Urinary bladder (tissue), 4 donors: ENCODE data around the gene FRS2. TPM values are rescaled to one million over a fixed set of nuclear protein-coding genes. Genes with fewer than 3 reads are reported as not detected.

Experiments
- DNase-seq: peaks from one replicate; pipeline ENCODE4 v3.0.0-alpha.2; 2015; ENCODE audit errors: extremely low spot score
- H3K27ac ChIP-seq: one replicate; pipeline ENCODE4 v1.5.1; 2013; ENCODE audit warnings: low read depth, mild to moderate bottlenecking, moderate library complexity
- H3K36me3 ChIP-seq: one replicate; pipeline ENCODE4 v1.6.1; 2013; ENCODE audit warnings: mild to moderate bottlenecking, moderate library complexity; ENCODE audit not compliant: insufficient read depth
- H3K4me1 ChIP-seq: one replicate; pipeline ENCODE4 v1.6.1; 2013; ENCODE audit warnings: mild to moderate bottlenecking, moderate library complexity; ENCODE audit not compliant: insufficient read depth
- H3K4me3 ChIP-seq: one replicate; pipeline ENCODE4 v1.5.1; 2013; ENCODE audit warnings: low read depth, low read length
- WGBS: extraction: QIAGEN DNeasy Blood & Tissue Kit; methylation state at CpG from one replicate; pipeline ENCODE4 v1.1.7; 2013; 5-methylcytosine and 5-hydroxymethylcytosine counted together
- polyA plus RNA-seq: library from polyadenylated mRNA; stranded (reverse); fragments of 200-250 nt; gene quantifications from one replicate; pipeline ENCODE4 v1.2.3, GENCODE V29; 2013
- total RNA-seq: library from RNA; depleted of rRNA; stranded (reverse); fragments of >200 nt; gene quantifications from one replicate; pipeline ENCODE4 v1.2.3, GENCODE V29; 2014
- donor health status: healthy with polysubstance abuse.
- donor health status: healthy.

Gene FRS2, protein sequence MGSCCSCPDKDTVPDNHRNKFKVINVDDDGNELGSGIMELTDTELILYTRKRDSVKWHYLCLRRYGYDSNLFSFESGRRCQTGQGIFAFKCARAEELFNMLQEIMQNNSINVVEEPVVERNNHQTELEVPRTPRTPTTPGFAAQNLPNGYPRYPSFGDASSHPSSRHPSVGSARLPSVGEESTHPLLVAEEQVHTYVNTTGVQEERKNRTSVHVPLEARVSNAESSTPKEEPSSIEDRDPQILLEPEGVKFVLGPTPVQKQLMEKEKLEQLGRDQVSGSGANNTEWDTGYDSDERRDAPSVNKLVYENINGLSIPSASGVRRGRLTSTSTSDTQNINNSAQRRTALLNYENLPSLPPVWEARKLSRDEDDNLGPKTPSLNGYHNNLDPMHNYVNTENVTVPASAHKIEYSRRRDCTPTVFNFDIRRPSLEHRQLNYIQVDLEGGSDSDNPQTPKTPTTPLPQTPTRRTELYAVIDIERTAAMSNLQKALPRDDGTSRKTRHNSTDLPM
- total RNA-seq (95.2 TPM), polyA plus RNA-seq (18.3 TPM)

DNA sequence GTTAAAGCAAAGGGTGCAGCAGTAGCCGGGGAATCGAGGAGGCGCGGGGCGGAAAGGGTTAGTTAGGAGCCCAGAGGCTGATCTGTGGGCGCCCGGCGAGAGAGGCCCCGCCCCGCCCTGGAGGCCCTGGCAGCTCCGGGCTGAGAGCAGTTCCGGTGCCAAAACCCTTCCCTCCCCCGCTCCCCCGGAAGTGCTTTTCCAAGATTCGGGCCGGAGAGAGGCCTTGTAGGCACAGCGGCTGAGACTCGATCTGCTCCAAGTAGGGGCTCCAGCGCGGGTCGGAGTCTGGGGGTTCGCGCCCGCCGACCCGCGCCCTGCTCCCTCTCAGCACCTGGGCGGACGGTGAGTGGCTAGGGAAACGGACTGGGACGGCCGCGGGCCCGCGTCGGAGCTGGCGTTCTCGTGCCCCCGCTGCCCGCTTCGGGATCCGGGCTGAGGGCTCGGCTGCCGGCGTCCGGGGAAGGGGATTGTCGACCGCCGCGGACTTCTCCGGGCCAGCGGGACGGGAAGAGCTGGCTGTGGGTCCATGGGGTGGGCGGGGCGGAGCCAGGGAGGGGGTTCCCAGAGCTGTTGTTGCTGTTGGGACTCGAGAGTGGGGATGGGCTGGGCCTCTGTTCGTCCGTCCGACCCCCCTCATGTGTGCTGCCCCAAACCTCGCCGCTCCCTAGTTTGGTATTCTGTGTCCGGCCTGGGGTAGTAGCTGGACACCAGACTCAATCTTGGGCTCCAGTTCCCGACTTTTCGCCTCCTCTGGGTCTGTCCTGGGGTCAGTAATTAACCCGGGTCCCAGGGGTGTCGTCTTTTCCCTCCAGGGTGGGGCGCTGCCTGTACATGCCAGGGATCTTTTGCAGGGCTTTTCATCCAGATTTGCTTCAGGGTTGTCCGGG lies at the start of gene FRS2:
FRS2 (plus strand) TSS at position 200 of the 887 bp plus-strand sequence. CDS start 98,643 bp downstream, outside the sequence.
- WGBS, result under 1% methylated on average over 68 of the region's 68 CpGs
- Histone ChIP-seq H3K36me3 (no peaks in the 10 kb centered on the region), H3K4me1 (no peaks in the 10 kb centered on the region), H3K4me3 (peak within 1 kb of the TSS; percentile 99), H3K27ac (peak within 1 kb of the TSS; percentile 98)
- peak; percentile 78 for DNase-seq

DNA sequence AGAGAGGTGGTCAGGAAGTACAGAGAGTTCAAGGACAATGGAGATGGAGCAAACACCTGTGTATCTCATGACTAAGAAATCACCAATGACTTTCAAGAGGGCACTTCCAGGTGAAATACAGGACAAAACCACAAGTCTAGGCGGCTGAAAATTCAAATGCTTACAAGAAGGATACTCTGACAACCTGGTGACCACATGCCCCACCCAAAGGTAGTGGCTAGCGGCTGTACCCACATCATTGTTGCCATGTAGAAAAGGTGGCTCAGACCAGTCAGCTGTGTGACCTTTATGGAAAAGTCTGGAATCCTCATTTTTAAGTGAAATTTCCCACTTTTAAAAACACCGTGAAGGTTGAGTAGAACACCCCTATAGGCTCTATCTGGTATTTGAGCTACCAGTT lies 48.6 kb upstream of the FRS2 start:
- no peaks in the 10 kb centered on the region for H3K4me1 ChIP-seq
- no peaks in the 10 kb centered on the region for H3K36me3 ChIP-seq
- DNase-seq, result no peak
- WGBS, result 96% methylated on average over 3 of the region's 3 CpGs
- H3K27ac ChIP-seq, result no peak overlapping the region
- H3K4me3 ChIP-seq, result no peak overlapping the region

DNA sequence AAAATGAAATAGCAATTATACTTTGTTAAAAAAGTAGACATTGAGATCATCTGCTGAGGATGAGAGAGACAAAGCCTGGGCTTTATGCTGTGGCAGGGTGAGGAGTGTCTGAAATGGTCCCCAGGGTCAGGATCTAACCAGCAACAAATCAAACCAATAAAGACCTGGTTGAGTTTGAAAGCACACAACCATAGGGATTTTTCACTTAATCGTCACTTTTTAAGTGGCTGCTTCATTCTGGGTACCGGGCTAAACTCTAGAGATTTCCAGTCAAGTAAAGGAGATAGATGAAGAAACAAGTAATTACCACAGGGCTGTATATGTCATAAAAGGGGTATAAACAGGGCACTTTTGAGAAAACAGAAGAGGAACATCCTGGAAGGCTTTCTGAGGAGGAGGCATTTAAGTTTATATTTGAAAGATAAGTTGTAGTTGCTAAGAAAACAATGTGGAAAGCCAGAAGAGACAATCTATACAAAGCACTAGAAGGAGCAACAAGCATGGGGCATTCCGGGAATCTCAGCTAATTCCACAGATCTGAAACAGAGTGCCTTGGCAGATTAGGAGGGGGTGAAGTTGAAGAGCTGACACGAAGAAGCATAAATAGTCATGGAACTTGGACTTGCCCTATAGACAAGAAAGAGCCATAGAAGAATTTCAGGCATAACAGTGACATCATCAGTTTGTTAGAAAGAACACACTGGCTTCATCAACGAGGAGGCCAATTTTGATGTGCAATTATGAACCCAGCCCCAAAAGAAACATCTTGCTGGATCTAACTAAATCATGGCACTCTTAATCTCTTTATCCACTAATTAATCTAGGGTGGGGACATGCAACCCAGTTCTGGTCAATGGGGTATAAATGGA lies 46.9 kb upstream of the FRS2 start:
- WGBS, result 56% methylated on average over 5 of the region's 5 CpGs
- Histone ChIP-seq H3K27ac (no peak overlapping the region), H3K36me3 (no peaks in the 10 kb centered on the region), H3K4me1 (no peaks in the 10 kb centered on the region), H3K4me3 (no peak overlapping the region)
- no peak for DNase-seq

DNA sequence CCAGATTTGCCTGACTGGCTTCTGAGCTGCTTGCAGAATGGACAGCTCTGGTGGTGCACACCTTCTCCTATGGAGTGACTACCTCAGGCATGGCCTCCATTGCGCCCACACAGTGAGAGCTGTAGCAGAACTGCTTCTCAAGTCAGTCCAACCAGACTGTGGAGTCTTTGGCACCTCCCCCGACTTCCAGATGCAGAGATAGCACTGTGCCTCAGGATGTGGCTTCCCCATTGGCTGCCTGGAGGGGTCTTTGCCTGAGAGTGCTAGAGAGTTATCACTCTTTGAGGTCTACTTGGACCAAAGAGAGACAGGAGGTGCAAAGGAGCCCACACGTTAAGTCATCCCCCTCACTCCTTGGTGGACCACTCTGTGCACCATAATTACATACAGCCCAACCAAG lies 44.8 kb upstream of the FRS2 start:
- WGBS, result 87% methylated on average over 3 of the region's 3 CpGs
- no peaks in the 10 kb centered on the region for H3K4me1 ChIP-seq

DNA sequence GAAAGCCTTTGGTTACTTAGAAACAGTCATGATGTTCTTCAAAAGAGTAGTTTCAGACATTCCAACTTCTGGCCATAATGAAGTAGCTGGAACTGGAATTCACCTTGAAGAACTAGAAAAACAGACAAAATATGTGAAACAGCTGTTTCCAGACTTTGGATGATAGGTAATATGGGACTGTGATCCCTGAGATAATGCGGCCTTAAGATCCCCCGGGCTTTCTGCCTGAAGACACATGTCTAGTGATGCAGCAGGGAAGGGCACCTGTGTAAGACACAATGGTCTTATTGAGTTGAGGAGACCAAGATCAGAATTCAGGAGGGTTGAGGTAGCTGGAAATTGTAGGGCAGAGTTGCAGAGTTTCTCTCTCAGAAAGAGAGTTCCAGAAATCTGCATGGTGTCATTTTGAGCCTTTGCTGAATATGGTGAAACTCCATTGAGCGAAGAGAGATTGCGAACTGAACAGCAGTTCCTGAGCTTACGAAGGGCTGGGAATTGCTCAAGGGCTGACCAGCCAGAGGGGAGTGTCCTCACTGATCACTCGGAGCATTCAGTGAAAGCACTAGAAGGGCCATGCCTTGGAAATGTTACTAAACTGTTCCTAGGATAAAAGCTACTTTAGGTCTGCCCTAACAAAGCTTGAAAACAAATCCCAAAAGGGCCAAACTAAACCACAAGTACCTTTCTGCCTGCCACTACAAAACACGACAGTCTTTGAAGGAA lies 41.7 kb upstream of the FRS2 start:
- H3K27ac ChIP-seq, result no peak overlapping the region
- 79% methylated on average over 7 of the region's 7 CpGs for WGBS
- no peaks in the 10 kb centered on the region for H3K4me1 ChIP-seq
- no peak overlapping the region for H3K4me3 ChIP-seq
- DNase-seq, result no peak
- H3K36me3 ChIP-seq, result no peaks in the 10 kb centered on the region

More for the DNA sequence above, 44.8 kb upstream of the FRS2 start:
- no peak overlapping the region for H3K27ac ChIP-seq
- H3K36me3 ChIP-seq, result no peaks in the 10 kb centered on the region
- no peak for DNase-seq
- no peak overlapping the region for H3K4me3 ChIP-seq

DNA sequence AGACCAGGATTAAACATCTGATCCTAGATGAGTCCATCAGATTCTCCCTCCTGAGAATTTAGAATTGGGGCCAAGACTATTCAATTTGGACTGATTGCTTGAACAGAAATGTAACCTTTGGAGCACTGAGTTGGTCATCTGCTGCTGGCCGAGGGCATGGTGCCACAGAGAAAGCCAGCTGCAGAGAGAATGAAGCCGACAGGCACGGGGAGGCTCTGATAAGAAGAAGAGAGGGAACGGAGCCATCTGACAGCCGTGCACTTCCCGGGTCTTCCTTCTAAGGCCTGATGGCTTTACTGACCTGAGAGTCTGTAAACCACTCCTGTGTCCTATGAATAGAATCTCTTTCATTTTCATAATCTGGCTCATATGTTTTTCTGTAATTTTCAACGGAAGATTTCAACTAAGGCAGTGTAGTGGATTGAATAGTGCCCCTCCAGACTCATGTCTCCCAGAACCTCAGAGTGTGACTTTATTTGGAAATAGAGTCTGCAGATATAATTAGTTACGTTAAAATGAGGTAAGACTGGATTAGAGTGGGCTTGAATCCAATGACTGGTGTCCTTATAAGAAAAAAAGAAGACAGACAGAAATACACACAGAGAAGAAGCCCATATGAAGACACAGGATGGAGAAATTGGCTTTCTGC lies 39.1 kb upstream of the FRS2 start:
- Histone ChIP-seq H3K36me3 (no peaks in the 10 kb centered on the region), H3K27ac (no peak overlapping the region), H3K4me3 (no peak overlapping the region), H3K4me1 (no peaks in the 10 kb centered on the region)
- DNase-seq, result no peak
- WGBS, result 53% methylated on average over 8 of the region's 8 CpGs

DNA sequence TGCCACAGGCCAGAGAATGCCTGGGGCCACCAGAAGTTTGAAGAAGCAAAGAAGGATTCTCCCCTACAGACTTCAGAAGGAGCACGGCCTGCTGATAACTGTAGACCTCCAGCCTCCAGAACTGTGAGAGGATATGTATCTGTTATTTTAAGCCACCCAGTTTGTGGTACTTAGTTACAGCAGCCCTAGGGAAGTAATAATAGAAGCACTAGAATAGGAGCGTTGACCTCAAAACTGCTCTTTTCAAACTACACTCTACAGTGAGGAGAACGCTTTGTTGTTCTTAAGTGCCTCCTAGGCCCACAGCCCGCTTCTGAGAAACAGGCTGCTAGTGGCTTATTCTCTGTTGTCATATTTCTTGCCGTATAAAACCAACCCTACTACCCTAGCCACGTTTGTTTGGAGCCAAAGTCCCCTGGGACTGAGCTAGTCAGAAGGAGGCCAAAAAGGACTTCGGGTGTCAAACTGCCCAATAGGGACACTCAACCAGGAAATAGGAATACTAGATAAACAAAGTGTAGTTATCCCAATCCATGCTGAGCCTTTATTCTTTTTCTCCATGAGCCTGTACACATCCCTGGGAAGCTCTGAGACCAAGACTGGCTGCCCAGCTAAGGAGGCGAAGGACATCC lies 38.5 kb upstream of the FRS2 start:
- no peak overlapping the region for H3K4me3 ChIP-seq
- no peak for DNase-seq
- H3K27ac ChIP-seq, result no peak overlapping the region
- WGBS, result 66% methylated on average over 8 of the region's 8 CpGs
- H3K36me3 ChIP-seq, result no peaks in the 10 kb centered on the region
- H3K4me1 ChIP-seq, result no peaks in the 10 kb centered on the region

DNA sequence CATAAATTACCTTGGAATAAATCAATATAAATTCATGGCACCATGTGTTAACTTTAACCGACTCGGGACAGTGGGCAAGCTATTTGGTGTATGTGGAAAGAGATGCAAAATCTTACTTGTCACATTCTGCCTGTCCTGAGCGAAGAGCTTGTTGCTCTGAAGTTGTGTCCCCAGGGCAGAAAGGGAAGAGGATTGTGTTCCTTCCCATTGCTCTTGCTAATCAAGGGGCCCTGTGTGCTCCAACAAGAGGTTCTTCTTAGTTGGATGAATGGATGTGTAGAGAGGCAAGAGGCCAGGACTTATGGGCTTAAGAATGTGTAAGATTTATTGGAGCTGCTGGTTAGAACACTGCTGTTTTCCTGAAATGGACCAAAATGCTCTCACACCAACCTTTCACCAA lies 36.5 kb upstream of the FRS2 start:
- no peaks in the 10 kb centered on the region for H3K36me3 ChIP-seq
- 91% methylated on average over 3 of the region's 3 CpGs for WGBS
- no peaks in the 10 kb centered on the region for H3K4me1 ChIP-seq
- H3K4me3 ChIP-seq, result no peak overlapping the region
- H3K27ac ChIP-seq, result no peak overlapping the region
- DNase-seq, result no peak

DNA sequence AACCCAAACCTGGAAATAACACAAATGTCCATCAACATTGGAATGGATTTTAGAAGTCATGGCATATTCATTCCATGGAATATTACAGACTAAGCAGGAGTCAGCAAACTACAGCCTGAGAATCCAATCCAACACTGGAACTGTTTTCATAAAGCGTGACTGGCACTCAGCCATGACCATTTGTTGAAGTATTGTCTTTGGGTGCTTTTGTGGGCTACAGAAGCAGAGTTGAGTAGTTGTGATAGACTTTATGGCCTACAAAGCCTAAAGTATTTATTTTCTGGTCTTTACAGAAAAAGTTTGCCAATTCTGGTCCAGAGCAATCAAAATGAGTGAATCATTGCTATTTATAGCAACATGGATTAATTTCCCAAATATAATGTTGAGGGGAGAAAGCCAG lies 34.5 kb upstream of the FRS2 start:
- no peaks in the 10 kb centered on the region for H3K36me3 ChIP-seq
- H3K4me3 ChIP-seq, result no peak overlapping the region
- DNase-seq, result no peak
- H3K4me1 ChIP-seq, result no peaks in the 10 kb centered on the region
- WGBS, result 47% methylated on average over 1 of the region's 1 CpG
- no peak overlapping the region for H3K27ac ChIP-seq

DNA sequence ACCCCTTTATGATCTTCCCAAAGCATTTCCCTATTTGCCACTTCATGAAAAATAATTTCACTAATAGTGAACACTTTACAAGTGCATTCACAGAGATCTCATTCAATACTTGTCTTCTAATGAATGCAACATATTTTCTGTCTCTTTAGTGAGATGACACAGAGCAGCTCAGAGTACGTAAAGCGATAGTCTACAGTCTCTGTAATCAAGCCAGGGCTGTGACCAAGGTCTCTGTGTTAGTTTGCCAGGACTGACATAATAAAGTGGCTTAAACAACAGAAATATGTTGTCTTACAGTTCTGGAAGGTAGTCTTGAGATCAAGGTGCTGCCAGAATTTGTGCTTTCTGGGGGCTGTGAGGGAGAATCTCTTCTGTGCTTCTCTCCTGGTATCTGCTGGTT lies 33.1 kb upstream of the FRS2 start:
- no peak overlapping the region for H3K27ac ChIP-seq
- no peak overlapping the region for H3K4me3 ChIP-seq
- whole genome bisulfite sequencing, result 70% methylated on average over 2 of the region's 2 CpGs
- H3K36me3 ChIP-seq, result no peaks in the 10 kb centered on the region
- H3K4me1 ChIP-seq, result no peaks in the 10 kb centered on the region
- no peak for DNase-seq

DNA sequence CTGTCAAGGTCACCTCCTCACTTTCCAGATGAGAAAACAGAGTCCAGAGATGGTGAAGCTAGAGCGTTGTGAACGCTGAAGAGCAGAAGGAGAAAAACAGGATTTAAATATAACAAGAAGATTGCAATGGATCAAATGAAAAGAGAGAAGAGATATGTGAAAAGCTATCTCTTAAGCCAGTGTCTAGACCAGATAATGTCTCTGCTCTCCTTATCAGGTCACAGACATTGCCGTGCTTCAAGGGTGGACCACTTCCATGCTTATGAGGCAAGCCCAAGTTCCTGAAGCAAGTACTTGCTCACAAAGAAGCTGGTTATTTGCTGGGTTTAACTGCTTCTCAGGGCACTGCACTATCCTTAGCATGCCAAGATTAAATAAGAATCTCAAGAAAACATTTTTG lies 31.6 kb upstream of the FRS2 start:
- Histone ChIP-seq H3K4me1 (no peaks in the 10 kb centered on the region), H3K36me3 (no peaks in the 10 kb centered on the region), H3K4me3 (no peak overlapping the region), H3K27ac (no peak overlapping the region)
- DNase-seq, result no peak
- 81% methylated on average over 3 of the region's 3 CpGs for WGBS

DNA sequence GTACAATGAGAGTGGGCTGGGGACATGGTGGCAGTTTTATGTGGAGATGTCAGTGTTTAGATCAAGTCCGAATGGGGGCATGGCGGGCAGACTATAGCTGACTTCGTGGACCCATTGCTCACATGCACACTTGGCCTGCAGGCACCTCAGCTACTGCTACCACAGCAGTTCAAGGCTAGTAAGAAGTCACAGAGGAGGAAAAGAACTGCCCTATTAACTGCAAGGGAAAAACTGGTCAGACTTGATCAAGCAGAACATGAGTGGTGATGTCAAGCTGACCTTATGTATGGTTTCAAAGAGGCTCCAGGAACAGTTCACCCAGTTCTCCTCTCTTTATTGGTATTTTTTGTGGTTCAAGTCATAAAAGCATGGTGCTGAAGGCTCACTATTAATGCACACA lies 30.2 kb upstream of the FRS2 start:
- WGBS, result 91% methylated on average over 3 of the region's 3 CpGs
- H3K4me3 ChIP-seq, result no peak overlapping the region

More for the DNA sequence above, 30.2 kb upstream of the FRS2 start:
- H3K27ac ChIP-seq, result no peak overlapping the region
- H3K4me1 ChIP-seq, result no peaks in the 10 kb centered on the region
- DNase-seq, result no peak
- no peaks in the 10 kb centered on the region for H3K36me3 ChIP-seq
